Trophoblast cell (in vitro differentiated cells and primary cell): ENCODE measurements around the gene LRRC1.

Source experiments
- DNase-seq, 2 donors: peaks; one replicate each; pipeline ENCODE4 v3.0.0-alpha.2; 2016
- H2AFZ ChIP-seq: 2 replicates; pipeline ENCODE4 v1.6.1; 2013; ENCODE audit warnings: low read length, moderate library complexity, mild to moderate bottlenecking; ENCODE audit not compliant: insufficient read depth, poor library complexity
- H2AK5ac ChIP-seq: 2 replicates; pipeline ENCODE4 v1.6.1; 2013; ENCODE audit warnings: mild to moderate bottlenecking, low read length
- H2BK120ac ChIP-seq: 2 replicates; pipeline ENCODE4 v1.6.1; 2013; ENCODE audit warnings: low read length, mild to moderate bottlenecking, moderate library complexity; ENCODE audit not compliant: insufficient read depth, poor library complexity
- H2BK12ac ChIP-seq: 2 replicates; pipeline ENCODE4 v1.6.1; 2013; ENCODE audit warnings: mild to moderate bottlenecking, low read length, moderate library complexity
- H2BK5ac ChIP-seq: 2 replicates; pipeline ENCODE4 v1.6.1; 2013; ENCODE audit warnings: low read length, low read depth, moderate library complexity, mild to moderate bottlenecking; ENCODE audit not compliant: poor library complexity
- H3K14ac ChIP-seq: 2 replicates; pipeline ENCODE4 v1.6.1; 2013; ENCODE audit warnings: mild to moderate bottlenecking, low read length
- H3K18ac ChIP-seq: 2 replicates; pipeline ENCODE4 v1.6.1; 2013; ENCODE audit warnings: mild to moderate bottlenecking, low read length
- H3K23ac ChIP-seq: 2 replicates; pipeline ENCODE4 v1.6.1; 2013; ENCODE audit warnings: low read length
- H3K27ac ChIP-seq: 2 replicates; pipeline ENCODE4 v1.5.1; 2013; ENCODE audit warnings: low read depth, mild to moderate bottlenecking, inconsistent platforms, low read length, moderate library complexity
- H3K27me3 ChIP-seq: 2 replicates; pipeline ENCODE4 v1.6.1; 2013; ENCODE audit warnings: inconsistent platforms, mild to moderate bottlenecking, low read length, moderate library complexity; ENCODE audit not compliant: insufficient read depth
- H3K36me3 ChIP-seq, 2 experiments: 1 replicate in 1 of 2; 2 replicates in 1 of 2; pipeline ENCODE4 v1.6.1; 2013; ENCODE audit warnings: low read length in 2 of 2, mild to moderate bottlenecking in 2 of 2, moderate library complexity in 1 of 2; ENCODE audit not compliant: insufficient read depth in 2 of 2, control insufficient read depth in 1 of 2
- H3K4ac ChIP-seq: 2 replicates; pipeline ENCODE4 v1.6.1; 2013; ENCODE audit warnings: low read depth, mild to moderate bottlenecking, low read length, moderate library complexity
- H3K4me1 ChIP-seq, 2 experiments: 1 replicate in 1 of 2; 2 replicates in 1 of 2; pipeline ENCODE4 v1.6.1; 2013; ENCODE audit warnings: low read length in 2 of 2, mild to moderate bottlenecking in 2 of 2, moderate library complexity in 1 of 2; ENCODE audit not compliant: insufficient read depth in 2 of 2, control insufficient read depth in 1 of 2
- H3K4me2 ChIP-seq: 2 replicates; pipeline ENCODE4 v1.6.1; 2013; ENCODE audit warnings: inconsistent platforms, mild to moderate bottlenecking, low read length, moderate library complexity
- H3K4me3 ChIP-seq: 2 replicates; pipeline ENCODE4 v1.5.1; 2013; ENCODE audit warnings: mild to moderate bottlenecking, low read depth, low read length, inconsistent platforms
- H3K79me1 ChIP-seq: one replicate; pipeline ENCODE4 v1.6.1; 2013; ENCODE audit warnings: low read length
- H3K79me2 ChIP-seq: 2 replicates; pipeline ENCODE4 v1.6.1; 2013; ENCODE audit warnings: low read length, mild to moderate bottlenecking; ENCODE audit not compliant: control insufficient read depth, insufficient read depth, poor library complexity
- H3K9ac ChIP-seq: 2 replicates; pipeline ENCODE4 v1.6.1; 2013; ENCODE audit warnings: mild to moderate bottlenecking, low read length
- H3K9me3 ChIP-seq: 2 replicates; pipeline ENCODE4 v1.6.1; 2013; ENCODE audit warnings: low read depth, mild to moderate bottlenecking, control low read depth, inconsistent platforms, low read length; ENCODE audit not compliant: insufficient read depth
- H4K12ac ChIP-seq: 2 replicates; pipeline ENCODE4 v1.6.1; 2013; ENCODE audit warnings: low read depth, mild to moderate bottlenecking, low read length, moderate library complexity
- H4K8ac ChIP-seq: 2 replicates; pipeline ENCODE4 v1.6.1; 2013; ENCODE audit warnings: low read depth, mild to moderate bottlenecking, low read length, moderate library complexity
- H4K91ac ChIP-seq: one replicate; pipeline ENCODE4 v1.6.1; 2013; ENCODE audit warnings: low read depth, mild to moderate bottlenecking, low read length, moderate library complexity
- WGBS: extraction: QIAGEN DNeasy Blood & Tissue Kit; methylation state at CpG from one replicate; pipeline ENCODE4 v1.1.7; 2013; ENCODE audit warnings: missing lambda C conversion rate; ENCODE audit not compliant: insufficient read length, insufficient coverage; ENCODE audit errors: extremely low coverage; 5-methylcytosine and 5-hydroxymethylcytosine counted together

The LRRC1 gene

DNA sequence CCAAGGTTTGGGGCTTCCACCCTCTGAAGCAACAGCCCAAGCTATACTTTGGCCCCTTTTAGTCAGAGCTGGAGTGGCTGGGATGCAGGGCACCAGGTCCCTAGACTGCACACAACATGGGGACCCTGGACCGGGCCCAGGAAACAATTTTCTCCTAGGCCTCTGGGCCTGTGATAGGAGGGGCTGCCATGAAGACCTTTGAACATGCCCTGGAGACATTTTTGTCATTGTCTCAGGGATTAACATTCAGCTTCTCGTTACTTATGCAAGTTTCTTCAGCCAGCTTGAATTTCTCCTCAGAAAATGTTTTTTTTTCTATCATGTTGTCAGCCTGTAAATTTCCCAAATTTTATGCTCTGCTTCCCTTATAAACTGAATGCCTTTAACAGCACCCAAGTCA lies 82.3 kb downstream of the LRRC1 start:
- no peak overlapping the region for H3K23ac ChIP-seq
- H3K9ac ChIP-seq, result no peak overlapping the region
- peaks cover 2% of the 10 kb centered on the region for H3K9me3 ChIP-seq
- H4K8ac ChIP-seq, result no peak overlapping the region
- no peak for DNase-seq
- no peak overlapping the region for H4K12ac ChIP-seq
- H3K27me3 ChIP-seq, result no peaks in the 10 kb centered on the region
- no peak overlapping the region for H4K91ac ChIP-seq
- H2BK12ac ChIP-seq, result no peak overlapping the region
- H3K4me3 ChIP-seq, result no peak overlapping the region
- H3K27ac ChIP-seq, result no peak overlapping the region
- no peak overlapping the region for H3K14ac ChIP-seq
- peak overlapping the region; percentile 6 for H3K4ac ChIP-seq
- H3K79me1 ChIP-seq, result peaks cover 8% of the 10 kb centered on the region
- no peak overlapping the region for H2AFZ ChIP-seq
- no peak overlapping the region for H2BK120ac ChIP-seq
- no peak overlapping the region for H3K4me2 ChIP-seq
- H3K18ac ChIP-seq, result peak overlapping the region; percentile 29
- no CpG with 5 or more reads among the region's 2 CpGs for WGBS
- peaks cover 9 to 13% of the 10 kb centered on the region in 2 experiments for H3K4me1 ChIP-seq
- peaks cover 0 to 6% of the 10 kb centered on the region in 2 experiments for H3K36me3 ChIP-seq
- peaks cover 7% of the 10 kb centered on the region for H3K79me2 ChIP-seq
- no peak overlapping the region for H2BK5ac ChIP-seq
- H2AK5ac ChIP-seq, result no peak overlapping the region

DNA sequence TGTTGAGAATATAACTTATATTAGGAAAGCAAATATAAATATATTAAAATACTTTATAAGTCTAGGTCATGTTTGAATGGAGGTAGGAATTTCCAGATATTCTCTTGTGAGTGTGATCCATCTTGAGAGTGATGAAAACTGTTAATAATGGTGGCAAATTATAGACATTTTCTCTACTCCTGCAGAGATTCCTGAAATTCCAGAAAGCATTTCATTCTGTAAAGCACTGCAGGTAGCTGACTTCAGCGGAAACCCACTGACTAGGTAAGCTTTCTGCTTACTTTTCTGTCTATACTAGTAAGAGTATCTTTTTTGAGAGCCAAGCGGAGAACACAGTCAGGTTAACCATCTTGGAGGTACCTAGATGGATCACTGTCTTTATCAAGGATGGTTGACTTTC lies 84.0 kb downstream of the LRRC1 start:
- Histone ChIP-seq H2BK120ac (no peak overlapping the region), H3K14ac (no peak overlapping the region), H3K79me1 (peaks cover 6% of the 10 kb centered on the region), H3K27me3 (no peaks in the 10 kb centered on the region), H3K79me2 (peaks cover 5% of the 10 kb centered on the region), H2AK5ac (no peak overlapping the region), H3K4me1 (peaks cover 9 to 13% of the 10 kb centered on the region in 2 experiments), H2AFZ (no peak overlapping the region), H3K9ac (no peak overlapping the region), H3K18ac (no peak overlapping the region), H3K4ac (no peak overlapping the region), H2BK12ac (no peak overlapping the region), H4K91ac (no peak overlapping the region), H3K23ac (no peak overlapping the region), H3K27ac (peak overlapping the region; percentile 17), H3K4me3 (no peak overlapping the region), H4K8ac (no peak overlapping the region), H3K4me2 (no peak overlapping the region), H3K9me3 (peaks cover 2% of the 10 kb centered on the region), H3K36me3 (peaks cover 0 to 5% of the 10 kb centered on the region in 2 experiments), H2BK5ac (no peak overlapping the region), H4K12ac (no peak overlapping the region)
- no CpG with 5 or more reads among the region's 2 CpGs for WGBS
- peak in 1 of 2 donors; percentile 78 for DNase-seq

DNA sequence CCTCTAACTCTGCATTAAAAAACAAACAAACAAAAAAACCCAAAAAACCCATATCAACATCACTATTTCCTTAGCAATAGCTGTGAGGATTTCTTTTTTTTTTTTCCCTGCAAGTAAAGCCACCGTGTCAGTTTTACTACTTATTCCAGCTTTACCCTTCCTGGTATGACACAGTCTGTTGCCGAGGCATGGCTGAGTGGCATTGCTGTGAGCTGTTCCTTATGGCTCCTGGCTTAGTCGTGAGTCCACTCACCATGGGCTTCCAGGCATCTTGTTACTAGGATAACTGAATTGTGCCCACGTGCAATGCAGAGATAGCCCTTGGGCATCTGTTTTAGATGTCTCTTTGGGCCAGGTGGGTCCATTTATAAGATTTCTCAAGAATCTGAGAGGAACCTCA lies 84.8 kb downstream of the LRRC1 start:
- peaks cover 3% of the 10 kb centered on the region for H3K79me2 ChIP-seq
- H4K91ac ChIP-seq, result no peak overlapping the region
- H2BK12ac ChIP-seq, result peak overlapping the region; percentile 55
- H3K18ac ChIP-seq, result no peak overlapping the region
- H3K14ac ChIP-seq, result no peak overlapping the region
- H3K27me3 ChIP-seq, result no peaks in the 10 kb centered on the region
- H3K4me1 ChIP-seq, result peaks cover 8 to 13% of the 10 kb centered on the region in 2 experiments
- peaks cover 5% of the 10 kb centered on the region for H3K79me1 ChIP-seq
- H3K36me3 ChIP-seq, result peaks cover 4 to 7% of the 10 kb centered on the region in 2 experiments
- H2BK120ac ChIP-seq, result no peak overlapping the region
- H3K23ac ChIP-seq, result no peak overlapping the region
- H3K9me3 ChIP-seq, result peaks cover 2% of the 10 kb centered on the region
- H3K4ac ChIP-seq, result peak overlapping the region; percentile 53
- no peak overlapping the region for H3K9ac ChIP-seq
- no peak overlapping the region for H4K8ac ChIP-seq
- no peak overlapping the region for H3K27ac ChIP-seq
- DNase-seq, result no peak
- no peak overlapping the region for H2AK5ac ChIP-seq
- H3K4me3 ChIP-seq, result no peak overlapping the region
- H2AFZ ChIP-seq, result no peak overlapping the region
- H4K12ac ChIP-seq, result no peak overlapping the region
- no CpG with 5 or more reads among the region's 4 CpGs for WGBS
- H2BK5ac ChIP-seq, result no peak overlapping the region
- no peak overlapping the region for H3K4me2 ChIP-seq

DNA sequence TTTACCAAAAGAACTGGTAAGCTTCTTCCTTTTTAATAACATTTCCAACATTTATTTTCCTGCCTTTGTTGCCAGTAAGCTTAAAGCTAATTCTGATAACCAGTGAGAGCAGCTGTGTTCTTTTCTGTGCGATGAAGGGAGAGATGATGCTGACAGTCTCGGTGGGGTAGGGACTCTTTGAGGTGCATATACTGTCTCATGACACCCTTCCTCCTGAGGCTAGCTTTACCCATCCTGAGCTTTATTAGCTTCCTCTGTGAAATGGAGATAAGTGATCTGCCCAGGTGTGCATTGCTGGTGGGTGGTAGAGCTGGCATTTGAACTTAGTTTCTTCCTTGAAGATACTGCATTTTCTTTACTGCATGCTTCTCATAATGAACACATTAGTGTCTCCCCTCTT lies 92.5 kb downstream of the LRRC1 start:
- Histone ChIP-seq H4K8ac (no peak overlapping the region), H3K18ac (peak overlapping the region; percentile 40), H3K9ac (no peak overlapping the region), H2AK5ac (no peak overlapping the region), H2BK12ac (peak overlapping the region; percentile 76), H3K4ac (no peak overlapping the region), H2AFZ (no peak overlapping the region), H3K4me1 (no peaks in the 10 kb centered on the region), H3K27ac (no peak overlapping the region), H3K4me3 (no peak overlapping the region), H3K79me2 (no peaks in the 10 kb centered on the region), H3K79me1 (no peaks in the 10 kb centered on the region), H3K14ac (no peak overlapping the region), H3K4me2 (no peak overlapping the region), H3K36me3 (peaks cover 4 to 8% of the 10 kb centered on the region in 2 experiments), H3K27me3 (no peaks in the 10 kb centered on the region), H4K12ac (no peak overlapping the region), H2BK5ac (no peak overlapping the region), H3K9me3 (no peaks in the 10 kb centered on the region), H4K91ac (no peak overlapping the region), H3K23ac (no peak overlapping the region), H2BK120ac (no peak overlapping the region)
- no CpG with 5 or more reads among the region's 2 CpGs for WGBS
- no peak for DNase-seq
